Measurements from ENCODE around the gene OR4D9. TPM values are rescaled to one million over a fixed set of nuclear protein-coding genes. Genes with fewer than 3 reads are reported as not detected.
"Not testable (repeated sequence)": the region's sequence is repeated elsewhere in the genome, so short reads cannot be mapped to it uniquely, and the experiment has no call there.

Gene OR4D9
- total RNA-seq, 1 experiment from 2014 or later = not detected

DNA sequence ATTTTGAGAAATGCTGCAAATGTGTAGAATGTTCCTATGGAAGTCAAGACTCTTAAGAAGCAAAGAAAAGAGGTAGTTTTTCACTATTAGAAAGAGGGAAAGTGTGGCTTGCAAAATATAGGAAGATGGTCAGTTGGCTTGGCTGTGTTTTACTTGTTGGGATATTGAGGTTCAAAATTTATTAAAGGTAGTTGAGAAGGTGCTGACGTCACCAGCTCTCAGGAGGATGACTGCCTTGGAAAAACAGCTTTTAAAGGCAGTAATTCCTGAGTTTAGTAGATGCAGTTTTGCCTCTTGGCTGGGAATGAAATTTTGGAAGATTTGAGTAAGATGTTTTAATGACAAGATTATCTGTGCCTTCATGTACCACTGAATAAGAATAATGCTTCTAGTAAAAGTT is 336 bp downstream of the OR4D9 start:
- Histone ChIP-seq H3K23me2 (ENCODE audit: insufficient read length, low read depth, low read length, poor library complexity, severe bottlenecking) (no peaks in the 10 kb centered on the region), H2AK5ac (ENCODE audit: insufficient read length, low read length) (no peak overlapping the region), H3K18ac (ENCODE audit: insufficient read length, low read depth, low read length) (no peak overlapping the region), H3K4ac (ENCODE audit: low read depth, low read length) (no peak overlapping the region), H3K79me2 (ENCODE audit: insufficient read depth, low read length) (no peaks in the 10 kb centered on the region), H3K27me3 (ENCODE audit: insufficient read depth, low read length) (no peaks in the 10 kb centered on the region), H2BK12ac (ENCODE audit: insufficient read length, low read depth, low read length) (no peak overlapping the region), H2BK20ac (ENCODE audit: low read depth, low read length, poor library complexity, severe bottlenecking) (no peak overlapping the region), H2BK120ac (ENCODE audit: low read depth, low read length, poor library complexity, severe bottlenecking) (no peak overlapping the region), H3K4me2 (ENCODE audit: insufficient read depth, insufficient read length, low read length) (no peak overlapping the region), H3K79me1 (ENCODE audit: insufficient read depth, low read depth, low read length, poor library complexity, severe bottlenecking) (no peaks in the 10 kb centered on the region), H4K91ac (ENCODE audit: insufficient read length, low read depth, low read length) (no peak overlapping the region), H2BK15ac (ENCODE audit: low read depth, low read length) (no peak overlapping the region), H3K9ac (ENCODE audit: extremely low read depth, insufficient read length, low read length) (no peak overlapping the region), H3K23ac (ENCODE audit: insufficient read length, low read depth, low read length) (no peak overlapping the region), H3K14ac (ENCODE audit: insufficient read depth, low read length) (no peak overlapping the region), H2BK5ac (ENCODE audit: insufficient read length, low read length) (no peak overlapping the region), H4K20me1 (ENCODE audit: control insufficient read depth, insufficient read depth, insufficient read length) (no peaks in the 10 kb centered on the region), H4K5ac (ENCODE audit: insufficient read length, low read depth, low read length) (no peak overlapping the region), H3K27ac (ENCODE audit: insufficient read length, low read depth, low read length) (no peak overlapping the region), H3T11ph (ENCODE audit: low read length) (no peak overlapping the region), H4K8ac (replicated peaks; ENCODE audit: insufficient read length, low read depth, low read length) (no peak overlapping the region), H3K56ac (ENCODE audit: insufficient read length, low read depth, low read length) (no peak overlapping the region), H3K4me1 (ENCODE audit: insufficient read depth, low read length) (no peaks in the 10 kb centered on the region), H2AFZ (ENCODE audit: low read length) (no peak overlapping the region), H3K9me3 (ENCODE audit: control insufficient read depth, low read depth, low read length) (no peaks in the 10 kb centered on the region)
- Mint-ChIP-seq H3K27me3 (ENCODE audit: low read depth) (no peaks in the 10 kb centered on the region), H3K4me3 (no peak overlapping the region), H3K27ac (no peak overlapping the region), H3K4me1 (no peaks in the 10 kb centered on the region), H3K36me3 (ENCODE audit: insufficient read depth in 1 of 3, low read depth in 3 of 3) (no peaks in the 10 kb centered on the region), H3K9me3 (no peaks in the 10 kb centered on the region)
- no CpG with 5 or more reads among the region's 1 CpG for WGBS (ENCODE audit: extremely low coverage, insufficient read length, low lambda C conversion rate)
- TF ChIP-seq, protein P1, sequence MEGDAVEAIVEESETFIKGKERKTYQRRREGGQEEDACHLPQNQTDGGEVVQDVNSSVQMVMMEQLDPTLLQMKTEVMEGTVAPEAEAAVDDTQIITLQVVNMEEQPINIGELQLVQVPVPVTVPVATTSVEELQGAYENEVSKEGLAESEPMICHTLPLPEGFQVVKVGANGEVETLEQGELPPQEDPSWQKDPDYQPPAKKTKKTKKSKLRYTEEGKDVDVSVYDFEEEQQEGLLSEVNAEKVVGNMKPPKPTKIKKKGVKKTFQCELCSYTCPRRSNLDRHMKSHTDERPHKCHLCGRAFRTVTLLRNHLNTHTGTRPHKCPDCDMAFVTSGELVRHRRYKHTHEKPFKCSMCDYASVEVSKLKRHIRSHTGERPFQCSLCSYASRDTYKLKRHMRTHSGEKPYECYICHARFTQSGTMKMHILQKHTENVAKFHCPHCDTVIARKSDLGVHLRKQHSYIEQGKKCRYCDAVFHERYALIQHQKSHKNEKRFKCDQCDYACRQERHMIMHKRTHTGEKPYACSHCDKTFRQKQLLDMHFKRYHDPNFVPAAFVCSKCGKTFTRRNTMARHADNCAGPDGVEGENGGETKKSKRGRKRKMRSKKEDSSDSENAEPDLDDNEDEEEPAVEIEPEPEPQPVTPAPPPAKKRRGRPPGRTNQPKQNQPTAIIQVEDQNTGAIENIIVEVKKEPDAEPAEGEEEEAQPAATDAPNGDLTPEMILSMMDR (conservative IDR thresholded peaks at IDR 0.05) = no peak
- DNase-seq = no peak

DNA sequence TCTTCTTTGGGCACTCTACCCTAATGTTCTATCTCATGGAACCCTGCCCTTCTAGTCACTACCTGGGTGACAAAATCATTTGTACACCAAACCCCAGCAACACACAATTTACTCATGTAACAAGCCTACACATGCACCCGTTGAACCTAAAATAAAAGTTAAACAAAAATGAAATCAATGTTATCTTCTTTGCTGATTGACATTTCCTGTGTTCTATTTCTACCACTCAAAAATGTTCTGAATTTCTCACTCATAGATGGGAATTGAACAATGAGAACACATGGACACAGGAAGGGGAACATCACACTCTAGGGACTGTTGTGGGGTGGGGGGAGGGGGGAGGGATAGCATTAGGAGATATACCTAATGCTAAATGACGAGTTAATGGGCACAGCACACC is 8.8 kb downstream of the OR4D9 start:
- H3K79me2 ChIP-seq (ENCODE audit: insufficient read depth, low read length); H3K23me2 ChIP-seq (ENCODE audit: insufficient read length, low read depth, low read length, poor library complexity, severe bottlenecking); H3K14ac ChIP-seq (ENCODE audit: insufficient read depth, low read length); H4K91ac ChIP-seq (ENCODE audit: insufficient read length, low read depth, low read length); H3K79me1 ChIP-seq (ENCODE audit: insufficient read depth, low read depth, low read length, poor library complexity, severe bottlenecking); H2BK12ac ChIP-seq (ENCODE audit: insufficient read length, low read depth, low read length); H3K27ac Mint-ChIP-seq; H2AFZ ChIP-seq (ENCODE audit: low read length); H3K9me3 ChIP-seq (ENCODE audit: control insufficient read depth, low read depth, low read length); H3K4me3 Mint-ChIP-seq; H2BK5ac ChIP-seq (ENCODE audit: insufficient read length, low read length); H3K4me1 ChIP-seq (ENCODE audit: insufficient read depth, low read length); DNase-seq; H3K36me3 Mint-ChIP-seq (ENCODE audit: insufficient read depth in 1 of 3, low read depth in 3 of 3); H3K18ac ChIP-seq (ENCODE audit: insufficient read length, low read depth, low read length); H3K23ac ChIP-seq (ENCODE audit: insufficient read length, low read depth, low read length); H3K4ac ChIP-seq (ENCODE audit: low read depth, low read length); H2BK15ac ChIP-seq (ENCODE audit: low read depth, low read length); H3K9me3 Mint-ChIP-seq; H3K9ac ChIP-seq (ENCODE audit: extremely low read depth, insufficient read length, low read length); H2AK5ac ChIP-seq (ENCODE audit: insufficient read length, low read length); H4K5ac ChIP-seq (ENCODE audit: insufficient read length, low read depth, low read length); H4K8ac ChIP-seq (replicated peaks; ENCODE audit: insufficient read length, low read depth, low read length); H3K56ac ChIP-seq (ENCODE audit: insufficient read length, low read depth, low read length); H3K4me2 ChIP-seq (ENCODE audit: insufficient read depth, insufficient read length, low read length); H3K27me3 Mint-ChIP-seq (ENCODE audit: low read depth); H2BK20ac ChIP-seq (ENCODE audit: low read depth, low read length, poor library complexity, severe bottlenecking); H3K4me1 Mint-ChIP-seq; H3T11ph ChIP-seq (ENCODE audit: low read length); H4K20me1 ChIP-seq (ENCODE audit: control insufficient read depth, insufficient read depth, insufficient read length); H3K27ac ChIP-seq (ENCODE audit: insufficient read length, low read depth, low read length); H2BK120ac ChIP-seq (ENCODE audit: low read depth, low read length, poor library complexity, severe bottlenecking); H3K27me3 ChIP-seq (ENCODE audit: insufficient read depth, low read length): not testable (repeated sequence)
- no CpG with 5 or more reads among the region's 2 CpGs for WGBS (ENCODE audit: extremely low coverage, insufficient read length, low lambda C conversion rate)

Measured in H9 (cell line).